Measurements from ENCODE around the gene SYT12.

SYT12 gene

GRCh38 chr11:67034350-67034749 lies 11.4 kb downstream of the SYT12 start:
- H3K4me2 ChIP-seq (ENCODE audit: low read depth, low read length, poor library complexity, severe bottlenecking), result no peak overlapping the region
- no peaks in the 10 kb centered on the region for H3F3A ChIP-seq (ENCODE audit: low read depth)
- no peak overlapping the region for H3K4me3 ChIP-seq (ENCODE audit: low read length, poor library complexity, severe bottlenecking)
- H3K9me3 ChIP-seq (ENCODE audit: insufficient read depth, low read depth, low read length), result no peaks in the 10 kb centered on the region
- no peak overlapping the region for H3K9ac ChIP-seq (ENCODE audit: low read depth, low read length, poor library complexity, severe bottlenecking)
- no peaks in the 10 kb centered on the region for H3K27me3 ChIP-seq (ENCODE audit: insufficient read depth, low read length, poor library complexity, severe bottlenecking)
- H3K4me1 ChIP-seq (ENCODE audit: insufficient read depth, low read length, poor library complexity, severe bottlenecking), result peaks cover 3% of the 10 kb centered on the region
- no peaks in the 10 kb centered on the region for H3K79me2 ChIP-seq (ENCODE audit: insufficient read depth, low read length)
- no peaks in the 10 kb centered on the region for H3K36me3 ChIP-seq (ENCODE audit: insufficient read depth, low read length)
- no peaks in the 10 kb centered on the region for H4K20me1 ChIP-seq (ENCODE audit: insufficient read depth, low read length, poor library complexity, severe bottlenecking)
- H2AFZ ChIP-seq (ENCODE audit: low read length), result no peak overlapping the region
- TF ChIP-seq EZH2phosphoT487 (IDR thresholded peaks at IDR 0.05; ENCODE audit: borderline replicate concordance) (no peak), CTCF (conservative IDR thresholded peaks at IDR 0.05; ENCODE audit: low read length) (no peak)
- no peaks in the 10 kb centered on the region for H3K9me2 ChIP-seq (replicated peaks; ENCODE audit: low read depth, low read length)

GRCh38 chr11:67040147-67040546 lies 17.2 kb downstream of the SYT12 start:
- Histone ChIP-seq H3K4me3 (ENCODE audit: low read length, poor library complexity, severe bottlenecking) (no peak overlapping the region), H3F3A (ENCODE audit: low read depth) (no peaks in the 10 kb centered on the region), H3K9me3 (ENCODE audit: insufficient read depth, low read depth, low read length) (no peaks in the 10 kb centered on the region), H3K27me3 (ENCODE audit: insufficient read depth, low read length, poor library complexity, severe bottlenecking) (no peaks in the 10 kb centered on the region), H3K9ac (ENCODE audit: low read depth, low read length, poor library complexity, severe bottlenecking) (no peak overlapping the region), H3K4me1 (ENCODE audit: insufficient read depth, low read length, poor library complexity, severe bottlenecking) (no peaks in the 10 kb centered on the region), H4K20me1 (ENCODE audit: insufficient read depth, low read length, poor library complexity, severe bottlenecking) (no peaks in the 10 kb centered on the region), H3K9me2 (replicated peaks; ENCODE audit: low read depth, low read length) (no peaks in the 10 kb centered on the region), H3K79me2 (ENCODE audit: insufficient read depth, low read length) (no peaks in the 10 kb centered on the region), H3K4me2 (ENCODE audit: low read depth, low read length, poor library complexity, severe bottlenecking) (no peak overlapping the region), H2AFZ (ENCODE audit: low read length) (no peak overlapping the region), H3K36me3 (ENCODE audit: insufficient read depth, low read length) (no peaks in the 10 kb centered on the region)
- no peak for TF ChIP-seq EZH2phosphoT487 (IDR thresholded peaks at IDR 0.05; ENCODE audit: borderline replicate concordance)
- no peak for TF ChIP-seq CTCF (conservative IDR thresholded peaks at IDR 0.05; ENCODE audit: low read length)

GRCh38 chr11:67041602-67042001 lies 18.7 kb downstream of the SYT12 start:
- no peaks in the 10 kb centered on the region for H3K27me3 ChIP-seq (ENCODE audit: insufficient read depth, low read length, poor library complexity, severe bottlenecking)
- no peaks in the 10 kb centered on the region for H3K36me3 ChIP-seq (ENCODE audit: insufficient read depth, low read length)
- H3K9me2 ChIP-seq (replicated peaks; ENCODE audit: low read depth, low read length), result no peaks in the 10 kb centered on the region
- no peaks in the 10 kb centered on the region for H3F3A ChIP-seq (ENCODE audit: low read depth)
- no peaks in the 10 kb centered on the region for H3K9me3 ChIP-seq (ENCODE audit: insufficient read depth, low read depth, low read length)
- no peak for TF ChIP-seq CTCF (conservative IDR thresholded peaks at IDR 0.05; ENCODE audit: low read length)
- no peak for TF ChIP-seq EZH2phosphoT487 (IDR thresholded peaks at IDR 0.05; ENCODE audit: borderline replicate concordance)
- H3K4me1 ChIP-seq (ENCODE audit: insufficient read depth, low read length, poor library complexity, severe bottlenecking), result no peaks in the 10 kb centered on the region
- no peak overlapping the region for H3K4me2 ChIP-seq (ENCODE audit: low read depth, low read length, poor library complexity, severe bottlenecking)
- no peak overlapping the region for H3K4me3 ChIP-seq (ENCODE audit: low read length, poor library complexity, severe bottlenecking)
- H3K79me2 ChIP-seq (ENCODE audit: insufficient read depth, low read length), result no peaks in the 10 kb centered on the region
- no peak overlapping the region for H2AFZ ChIP-seq (ENCODE audit: low read length)
- H4K20me1 ChIP-seq (ENCODE audit: insufficient read depth, low read length, poor library complexity, severe bottlenecking), result no peaks in the 10 kb centered on the region
- H3K9ac ChIP-seq (ENCODE audit: low read depth, low read length, poor library complexity, severe bottlenecking), result no peak overlapping the region

Measured in Loucy (cell line).